LHCN-M2 (cell line): ENCODE measurements around the gene CIDEA. TPM values are rescaled to one million over a fixed set of nuclear protein-coding genes. Genes with fewer than 3 reads are reported as not detected.

Experiments
- DNase-seq: peaks from one replicate; pipeline ENCODE4 v3.0.0-alpha.2; 2012; ENCODE audit warnings: low read depth
- total RNA-seq: library from RNA; depleted of rRNA; stranded (reverse); fragments of >200 nt; gene quantifications from 2 replicates; pipeline ENCODE4 v1.2.3, GENCODE V29; 2014; rRNA removed

The CIDEA gene
- total RNA-seq, 1 experiment from 2014 or later = not detected

GRCh38 chr18:12317664-12318333 lies 63.6 kb downstream of the CIDEA start:
- peak; percentile 80 for DNase-seq

- no peak for DNase-seq
These were observed 64.2 kb downstream of the CIDEA start for GRCh38 chr18:12318334-12318697.

GRCh38 chr18:12318857-12319256 lies 64.7 kb downstream of the CIDEA start:
- DNase-seq = no peak

GRCh38 chr18:12321333-12321732 lies 67.2 kb downstream of the CIDEA start:
- no peak for DNase-seq

GRCh38 chr18:12324991-12325725 lies 71.0 kb downstream of the CIDEA start:
- DNase-seq = no peak

- DNase-seq = no peak
These were observed 71.6 kb downstream of the CIDEA start for GRCh38 chr18:12325726-12326245.

- no peak for DNase-seq
These were observed 72.7 kb downstream of the CIDEA start for GRCh38 chr18:12326711-12327460.

Other genes starting within 250 kb of the CIDEA start
- gene ANKRD62, start 160.5 kb upstream of the CIDEA start, total RNA-seq = not detected in 2 replicates
- 726 and 794 TPM in 2 replicates for gene TUBB6, start 53.9 kb downstream of the CIDEA start, total RNA-seq
- 49.9 and 50.7 TPM in 2 replicates for gene AFG3L2, start 122.9 kb downstream of the CIDEA start, total RNA-seq
- gene PRELID3A, start 153.6 kb downstream of the CIDEA start, total RNA-seq = 2.3 and 3.8 TPM in 2 replicates